Forelimb muscle (tissue), 1 donor: ENCODE data around the gene DPH7. TPM values are rescaled to one million over a fixed set of nuclear protein-coding genes. Genes with fewer than 3 reads are reported as not detected.
"Not testable (repeated sequence)": the region's sequence is repeated elsewhere in the genome, so short reads cannot be mapped to it uniquely, and the experiment has no call there.

Experiments
- DNase-seq: peaks from one replicate; pipeline ENCODE4 v3.0.0-alpha.2; 2013; ENCODE audit warnings: low read depth
- polyA plus RNA-seq: library from polyadenylated mRNA; unstranded; fragments of 120-200 nt; gene quantifications from one replicate; pipeline ENCODE4 v1.2.1, GENCODE V29; 2013; ENCODE audit not compliant: insufficient read length

Gene DPH7
- 28.0 TPM for polyA plus RNA-seq

DNA sequence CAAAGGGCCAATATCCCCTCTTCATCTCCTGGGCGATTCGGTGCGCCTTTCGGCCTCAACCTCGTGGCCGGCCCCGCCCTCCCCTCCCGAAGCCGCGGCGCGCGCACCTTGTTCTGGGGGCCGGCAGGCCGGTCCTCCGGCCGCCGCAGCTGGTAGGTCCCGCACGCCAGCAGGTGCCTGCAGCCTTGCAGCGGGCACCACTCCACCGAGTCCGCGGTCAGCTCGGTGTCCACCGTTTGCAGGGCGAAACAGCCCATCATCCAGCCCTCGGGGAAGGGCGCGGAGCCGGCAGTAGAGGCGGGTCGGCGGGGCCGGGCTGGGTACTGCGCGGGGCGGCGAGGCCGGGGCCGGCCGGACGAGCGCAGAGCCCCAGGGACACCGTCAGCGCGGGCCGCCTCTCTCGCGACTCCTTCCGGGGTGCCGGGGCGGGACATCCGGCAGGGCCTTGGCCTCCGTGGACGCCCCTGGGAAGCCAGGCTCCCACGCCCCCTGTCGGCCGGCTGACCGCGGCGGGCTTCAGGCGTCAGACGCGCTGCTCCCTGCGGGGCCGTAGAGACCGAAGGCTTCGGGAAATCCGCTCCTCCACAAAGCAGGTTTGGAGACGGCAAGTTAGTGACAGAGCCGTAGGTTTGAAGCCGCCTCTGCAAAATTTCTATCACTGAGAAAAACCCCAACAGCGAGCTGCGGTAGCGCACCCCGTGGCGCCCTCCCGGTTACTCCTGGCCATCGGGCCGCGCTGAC is at the start of gene DPH7:
TSS of gene DPH7 (minus strand) at position 408 of the 741 bp plus-strand sequence. CDS start at position 260, 148 bp downstream.
- DNase-seq, result peak; percentile 56

GRCh38 chr9:137627406-137627805 is 48.7 kb upstream of the DPH7 start:
- DNase-seq, result not testable (repeated sequence)

DNA sequence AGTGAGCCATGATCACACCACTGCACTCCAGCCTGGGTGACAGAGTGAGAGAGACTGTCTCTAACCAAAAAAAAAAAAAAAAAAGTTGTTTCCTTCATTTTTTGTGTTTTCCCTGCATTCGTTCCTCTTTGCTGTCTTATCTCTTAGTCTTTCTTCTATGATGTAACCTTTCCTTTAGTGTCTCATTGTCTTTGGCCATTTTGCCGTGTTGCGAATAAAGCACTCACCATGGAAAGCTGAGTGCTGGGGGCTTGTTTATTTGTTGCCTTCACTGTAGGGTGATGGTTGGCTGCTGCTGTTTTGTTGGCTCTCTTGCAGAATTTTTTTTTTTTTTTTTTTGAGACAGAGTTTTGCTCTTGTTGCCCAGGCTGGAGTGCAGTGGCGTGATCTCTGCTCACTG is 47.7 kb upstream of the DPH7 start:
- no peak for DNase-seq

DNA sequence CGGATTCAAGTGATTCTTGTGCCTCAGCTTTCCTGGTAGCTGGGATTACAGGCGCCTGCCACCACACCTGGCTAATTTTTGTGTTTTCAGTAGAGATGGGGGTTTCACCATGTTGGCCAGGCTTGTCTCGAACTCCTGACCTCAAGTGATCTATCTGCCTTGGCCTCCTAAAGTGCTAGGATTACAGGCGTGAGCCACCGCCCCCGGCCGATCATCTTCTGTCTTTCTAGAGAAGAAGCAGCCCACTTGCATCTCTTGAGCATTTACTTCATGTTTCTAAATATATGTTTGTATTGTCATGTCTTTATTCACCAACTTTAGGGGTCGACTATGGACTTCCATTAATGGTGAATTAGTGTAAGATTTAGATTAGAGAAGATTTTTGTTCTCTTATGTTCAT is 43.5 kb upstream of the DPH7 start:
- not testable (repeated sequence) for DNase-seq

GRCh38 chr9:137621131-137621757 is 42.5 kb upstream of the DPH7 start:
- DNase-seq, result no peak

DNA sequence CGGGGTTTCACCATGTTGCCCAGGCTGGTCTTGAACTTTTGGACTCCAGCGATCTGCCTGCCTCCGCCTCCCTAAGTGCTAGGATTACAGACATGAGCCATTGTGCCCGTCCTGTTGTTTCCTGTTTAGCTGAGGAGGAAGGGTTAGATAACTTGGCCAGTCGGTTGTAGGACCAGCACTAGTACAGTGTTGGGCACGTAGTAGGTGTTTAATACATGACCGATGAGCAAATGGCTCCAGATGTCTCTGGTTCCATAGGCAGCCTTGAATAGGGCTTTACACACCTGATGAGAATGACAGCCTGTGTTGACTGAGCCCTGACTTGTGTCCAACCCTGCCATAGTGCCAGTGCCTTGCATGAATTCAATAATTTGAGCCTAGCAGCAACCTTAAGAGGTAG is 41.9 kb upstream of the DPH7 start:
- no peak for DNase-seq

GRCh38 chr9:137620048-137620405 is 41.3 kb upstream of the DPH7 start:
- no peak for DNase-seq

DNA sequence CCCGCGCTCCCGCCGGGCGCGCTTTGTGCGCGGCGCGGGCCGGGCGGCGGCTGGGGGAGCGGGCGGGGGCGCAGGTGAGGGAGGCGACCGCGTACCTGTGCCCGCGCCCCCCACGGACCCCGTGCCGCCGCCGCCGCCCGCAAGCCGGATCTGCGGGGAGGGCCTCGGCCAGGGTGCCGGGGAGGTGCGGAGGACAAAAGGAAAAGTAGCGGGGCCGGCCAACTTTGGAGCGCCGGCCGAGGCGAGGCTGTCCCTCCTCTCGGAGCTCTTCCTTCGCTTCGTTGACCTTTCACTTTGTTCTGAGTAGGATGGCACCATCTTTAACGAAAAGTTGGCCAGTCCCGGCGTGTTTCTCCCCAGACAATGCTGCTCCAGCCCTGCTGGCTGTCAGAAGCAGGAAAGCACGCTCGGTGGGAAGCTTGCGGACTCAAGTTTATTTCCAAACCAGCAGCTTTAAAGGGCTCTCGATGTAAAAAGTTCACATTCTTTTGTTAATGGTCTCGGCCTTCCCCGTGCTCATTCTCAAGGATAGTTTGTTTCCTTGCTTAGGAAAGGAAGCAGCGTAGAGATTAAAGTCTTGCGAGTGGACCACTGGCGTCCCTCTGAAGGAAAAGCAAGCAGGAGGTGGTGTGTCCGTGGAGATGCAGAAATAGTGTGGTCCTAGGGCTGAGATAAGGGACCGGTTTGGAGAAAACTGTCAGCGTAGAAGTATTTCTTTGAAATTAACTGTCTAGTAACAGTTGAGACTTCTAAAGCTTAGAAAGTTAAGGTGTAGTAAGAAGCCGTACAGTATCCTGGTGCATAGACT is 40.7 kb upstream of the DPH7 start:
- DNase-seq, result no peak

GRCh38 chr9:137618105-137619067 is 39.7 kb upstream of the DPH7 start, which contains the start of gene EHMT1:
Gene EHMT1 (plus strand): TSS chr9:137619005. CDS start chr9:137619029, 24 bp downstream.
- peak; percentile 61 for DNase-seq

- no peak for DNase-seq
Observed at GRCh38 chr9:137615387-137615871, 36.7 kb upstream of the DPH7 start.

DNA sequence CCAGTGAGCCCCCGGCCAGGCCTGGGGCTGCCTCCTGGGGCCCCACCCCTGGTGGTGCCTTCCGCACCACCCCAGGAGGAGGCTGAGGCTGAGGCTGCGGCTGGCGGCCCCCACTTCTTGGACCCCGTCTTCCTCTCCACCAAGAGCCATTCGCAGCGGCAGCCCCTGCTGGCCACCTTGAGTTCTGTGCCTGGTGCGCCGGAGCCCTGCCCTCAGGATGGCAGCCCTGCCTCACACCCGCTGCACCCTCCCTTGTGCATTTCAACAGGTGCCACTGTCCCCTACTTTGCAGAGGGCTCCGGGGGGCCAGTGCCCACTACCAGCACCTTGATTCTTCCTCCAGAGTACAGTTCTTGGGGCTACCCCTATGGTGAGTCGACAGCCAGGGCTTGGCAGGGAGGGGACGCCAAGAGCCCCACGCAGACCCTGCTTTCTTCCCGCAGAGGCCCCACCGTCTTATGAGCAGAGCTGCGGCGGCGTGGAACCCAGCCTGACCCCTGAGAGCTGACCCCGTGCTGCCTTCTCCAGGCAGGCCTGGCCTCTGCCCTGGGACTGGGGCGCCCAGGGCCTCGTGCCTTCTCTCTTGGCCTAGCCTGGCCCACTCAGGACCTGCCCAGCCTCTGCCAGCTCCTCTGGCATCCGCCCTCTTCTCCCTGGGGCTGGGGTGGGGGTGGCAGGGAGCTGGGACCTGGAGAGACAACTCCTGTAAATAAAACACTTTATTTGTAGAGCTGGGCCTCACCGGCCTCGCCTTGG is 36.1 kb upstream of the DPH7 start:
- DNase-seq, result no peak

DNA sequence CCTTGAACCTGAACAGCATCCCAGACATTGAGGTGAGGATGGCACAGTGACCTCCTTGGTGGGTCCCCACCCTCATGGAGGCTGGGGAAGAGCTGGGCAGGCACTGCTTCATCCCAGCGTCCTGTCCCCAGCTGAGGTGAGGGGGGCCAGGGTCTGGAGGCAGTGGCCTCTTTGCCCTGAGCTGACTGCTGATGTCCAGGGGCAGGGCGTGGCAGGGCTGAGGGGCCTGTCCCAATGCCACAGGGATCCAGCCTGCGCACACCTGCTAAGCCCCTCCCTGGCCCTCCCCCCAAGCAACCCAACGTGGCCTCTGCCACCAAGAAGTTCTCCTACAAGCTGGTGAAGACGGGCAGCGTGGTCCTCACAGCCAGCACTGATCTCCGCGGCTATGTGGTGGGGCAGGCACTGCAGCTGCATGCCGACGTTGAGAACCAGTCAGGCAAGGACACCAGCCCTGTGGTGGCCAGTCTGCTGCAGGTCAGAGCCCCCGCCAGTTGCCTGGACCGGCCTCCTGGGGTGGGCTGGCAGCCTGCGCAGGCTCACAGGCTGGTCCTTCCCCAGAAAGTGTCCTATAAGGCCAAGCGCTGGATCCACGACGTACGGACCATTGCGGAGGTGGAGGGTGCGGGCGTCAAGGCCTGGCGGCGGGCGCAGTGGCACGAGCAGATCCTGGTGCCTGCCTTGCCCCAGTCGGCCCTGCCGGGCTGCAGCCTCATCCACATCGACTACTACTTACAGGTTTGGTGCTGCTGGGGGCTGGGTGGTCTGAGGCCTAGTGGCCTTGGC is 35.2 kb upstream of the DPH7 start:
- DNase-seq, result no peak

GRCh38 chr9:137613259-137613658 is 34.5 kb upstream of the DPH7 start:
- no peak for DNase-seq

GRCh38 chr9:137612741-137613142 is 34.0 kb upstream of the DPH7 start:
- no peak for DNase-seq

GRCh38 chr9:137611623-137612609 is 33.2 kb upstream of the DPH7 start:
- DNase-seq, result no peak

DNA sequence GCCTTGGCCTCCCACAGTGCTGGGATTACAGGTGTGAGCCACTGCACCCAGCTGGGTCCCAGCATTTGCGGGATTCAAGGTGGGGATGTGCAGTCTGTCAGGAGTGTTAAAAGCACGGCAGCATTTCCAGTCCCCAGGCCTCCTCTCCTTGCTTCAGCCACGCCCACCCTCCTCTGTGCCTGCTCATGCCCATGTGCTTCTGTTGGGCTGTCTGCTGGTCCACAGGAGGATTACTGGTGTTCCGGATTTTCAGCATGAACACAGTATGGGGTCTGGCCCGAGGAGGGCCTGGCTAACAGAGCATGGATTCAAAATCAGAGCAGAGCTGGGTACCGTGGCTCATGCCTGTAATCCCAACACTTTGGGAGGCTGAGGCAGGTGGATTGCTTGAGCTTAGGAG is 32.2 kb upstream of the DPH7 start:
- no peak for DNase-seq

GRCh38 chr9:137607141-137607857 is 28.6 kb upstream of the DPH7 start:
- no peak for DNase-seq

GRCh38 chr9:137606734-137607138 is 28.0 kb upstream of the DPH7 start:
- no peak for DNase-seq
